Omental fat pad (tissue), 4 donors: ENCODE results near the gene EIF4E2. TPM values are rescaled to one million over a fixed set of nuclear protein-coding genes. Genes with fewer than 3 reads are reported as not detected.

Experiments used
- ATAC-seq: fragments of 150-250 bp; one replicate; pipeline ENCODE4 v1.9.1; 2016; ENCODE audit warnings: mild to moderate bottlenecking, moderate library complexity; ENCODE audit not compliant: low FRiP score
- DNase-seq: peaks from one replicate; pipeline ENCODE4 v3.0.0-alpha.2; 2019; ENCODE audit warnings: low spot score
- total RNA-seq, 4 donors: library from RNA; depleted of rRNA; stranded (reverse); fragments of >200 nt; gene quantifications; one replicate each; pipeline ENCODE4 v1.1.0, GENCODE V29; 2016
- TF ChIP-seq, protein P1 (sequence below), 3 donors: fragments of 450-650 bp; IDR thresholded peaks; one replicate each; pipeline ENCODE4 v1.5.1; 2016 to 2017; ENCODE audit warnings: antibody characterized with exemption in 3 of 3, mild to moderate bottlenecking in 3 of 3, moderate library complexity in 2 of 3

EIF4E2 gene, protein sequence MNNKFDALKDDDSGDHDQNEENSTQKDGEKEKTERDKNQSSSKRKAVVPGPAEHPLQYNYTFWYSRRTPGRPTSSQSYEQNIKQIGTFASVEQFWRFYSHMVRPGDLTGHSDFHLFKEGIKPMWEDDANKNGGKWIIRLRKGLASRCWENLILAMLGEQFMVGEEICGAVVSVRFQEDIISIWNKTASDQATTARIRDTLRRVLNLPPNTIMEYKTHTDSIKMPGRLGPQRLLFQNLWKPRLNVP
- total RNA-seq = 10 to 100 TPM; 32.2 to 45.4 (median 37.8) TPM

DNA sequence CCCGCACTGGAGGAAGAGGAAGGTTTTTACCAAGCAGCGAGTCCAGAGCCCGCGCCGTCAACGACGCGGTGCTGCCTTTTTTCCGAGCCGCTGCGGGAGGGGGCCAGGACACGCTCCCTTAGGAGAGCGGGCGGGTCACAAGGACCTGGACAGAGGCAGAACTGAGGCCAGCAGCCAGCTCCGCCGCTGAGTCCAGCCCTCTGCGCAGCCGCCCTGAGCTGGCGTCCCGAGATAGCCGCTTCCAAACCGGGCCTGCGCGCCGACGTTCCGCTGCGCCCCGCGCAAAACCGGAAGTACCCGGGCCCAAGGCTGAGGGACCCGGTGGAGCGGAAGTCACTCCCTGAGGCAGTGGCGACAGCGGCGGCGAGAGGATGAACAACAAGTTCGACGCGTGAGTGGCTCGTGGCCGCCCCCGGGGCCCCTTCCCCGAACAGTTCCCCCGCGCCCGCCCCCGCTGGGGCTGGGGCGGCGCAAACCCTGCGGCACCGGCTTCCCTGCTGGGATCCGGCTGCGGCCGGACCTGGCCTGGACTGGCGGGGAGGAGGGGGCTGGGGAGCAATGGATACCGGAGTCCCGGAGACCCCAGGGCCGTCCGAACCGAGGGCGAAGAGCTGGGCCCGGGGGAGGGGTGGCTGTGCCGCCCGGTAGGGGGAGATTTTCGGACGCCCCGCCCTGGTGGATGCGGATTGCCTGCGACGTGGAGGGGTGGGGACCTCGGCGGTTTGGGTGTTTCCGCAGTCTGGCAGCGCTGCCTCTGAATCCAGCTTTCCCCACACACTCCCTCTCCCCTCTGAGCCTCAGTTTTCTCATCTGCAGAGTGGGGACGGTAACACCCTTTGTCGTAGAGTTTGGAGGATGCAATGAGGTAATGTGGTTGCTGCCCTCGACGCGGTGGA lies at the start of gene EIF4E2, which contains the start of gene TIGD1:
Gene EIF4E2 (plus strand): TSS at position 336 of the 896 bp plus-strand sequence. CDS start 36 bp downstream, at position 372.
Gene TIGD1 (minus strand): TSS at position 204 of the 896 bp plus-strand sequence. CDS start 675 bp downstream, outside the sequence.
- ATAC-seq (peak; percentile 98), DNase-seq (peak; percentile 73)
- TF ChIP-seq, protein P1, sequence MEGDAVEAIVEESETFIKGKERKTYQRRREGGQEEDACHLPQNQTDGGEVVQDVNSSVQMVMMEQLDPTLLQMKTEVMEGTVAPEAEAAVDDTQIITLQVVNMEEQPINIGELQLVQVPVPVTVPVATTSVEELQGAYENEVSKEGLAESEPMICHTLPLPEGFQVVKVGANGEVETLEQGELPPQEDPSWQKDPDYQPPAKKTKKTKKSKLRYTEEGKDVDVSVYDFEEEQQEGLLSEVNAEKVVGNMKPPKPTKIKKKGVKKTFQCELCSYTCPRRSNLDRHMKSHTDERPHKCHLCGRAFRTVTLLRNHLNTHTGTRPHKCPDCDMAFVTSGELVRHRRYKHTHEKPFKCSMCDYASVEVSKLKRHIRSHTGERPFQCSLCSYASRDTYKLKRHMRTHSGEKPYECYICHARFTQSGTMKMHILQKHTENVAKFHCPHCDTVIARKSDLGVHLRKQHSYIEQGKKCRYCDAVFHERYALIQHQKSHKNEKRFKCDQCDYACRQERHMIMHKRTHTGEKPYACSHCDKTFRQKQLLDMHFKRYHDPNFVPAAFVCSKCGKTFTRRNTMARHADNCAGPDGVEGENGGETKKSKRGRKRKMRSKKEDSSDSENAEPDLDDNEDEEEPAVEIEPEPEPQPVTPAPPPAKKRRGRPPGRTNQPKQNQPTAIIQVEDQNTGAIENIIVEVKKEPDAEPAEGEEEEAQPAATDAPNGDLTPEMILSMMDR (IDR thresholded peaks at IDR 0.05) = peak in 1 of 3 donors; percentile 3

DNA sequence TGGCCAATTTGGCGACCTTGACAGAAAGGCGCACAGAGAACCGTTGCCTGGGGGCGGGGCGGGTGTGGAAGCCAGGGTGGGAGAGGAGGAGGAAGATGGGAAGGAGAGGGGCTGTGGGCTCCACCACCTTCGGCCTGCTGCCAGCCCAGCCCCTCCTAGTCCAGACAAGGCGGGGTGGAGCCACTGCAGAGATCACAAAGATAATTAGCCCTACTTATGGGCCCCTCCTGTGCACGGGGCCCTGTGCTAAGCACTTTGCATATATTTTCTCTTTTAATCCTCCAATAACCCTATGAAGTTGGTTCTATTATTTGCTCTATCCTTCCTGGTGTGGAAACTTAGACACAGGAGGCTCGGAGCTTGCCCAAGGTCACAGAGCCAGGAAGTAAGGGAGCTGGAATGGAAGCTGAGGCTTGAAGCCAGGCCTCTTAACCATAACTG lies 49.1 kb upstream of the EIF4E2 start:
- ATAC-seq = no peak

DNA sequence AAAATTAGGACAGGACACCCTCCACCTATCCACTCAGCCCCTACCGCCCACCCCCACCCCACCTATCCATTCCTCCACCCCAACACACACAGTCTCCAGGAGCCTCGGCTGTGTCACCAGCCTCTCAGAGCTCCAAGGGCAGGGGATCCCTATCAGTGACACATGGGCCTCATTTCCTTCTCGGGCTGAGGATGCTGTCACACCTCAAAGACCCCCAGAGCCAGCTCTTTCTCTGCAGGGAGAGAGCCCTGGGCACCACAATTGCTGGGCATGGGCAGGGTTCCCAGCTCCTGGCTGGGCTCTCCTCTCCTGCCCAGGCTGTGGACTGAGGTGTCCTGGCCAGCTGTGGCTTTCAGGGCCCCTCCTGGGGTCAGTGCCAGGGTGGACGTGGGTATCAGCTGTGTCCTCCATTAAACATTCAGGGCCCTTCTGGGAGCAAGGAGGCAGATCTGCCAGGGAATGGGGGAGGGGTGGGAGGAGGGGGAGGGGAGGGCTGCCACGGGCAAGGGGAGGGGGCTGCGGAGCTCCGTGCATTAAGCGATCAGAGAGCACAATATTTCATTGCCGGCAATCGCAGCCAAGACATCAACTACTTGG lies 48.6 kb upstream of the EIF4E2 start:
- ATAC-seq (no peak), DNase-seq (no peak)
- TF ChIP-seq, protein P1 (IDR thresholded peaks at IDR 0.05) = no peak

More for the DNA sequence above, 49.1 kb upstream of the EIF4E2 start:
- no peak for DNase-seq
- TF ChIP-seq, protein P1 (IDR thresholded peaks at IDR 0.05) = no peak

DNA sequence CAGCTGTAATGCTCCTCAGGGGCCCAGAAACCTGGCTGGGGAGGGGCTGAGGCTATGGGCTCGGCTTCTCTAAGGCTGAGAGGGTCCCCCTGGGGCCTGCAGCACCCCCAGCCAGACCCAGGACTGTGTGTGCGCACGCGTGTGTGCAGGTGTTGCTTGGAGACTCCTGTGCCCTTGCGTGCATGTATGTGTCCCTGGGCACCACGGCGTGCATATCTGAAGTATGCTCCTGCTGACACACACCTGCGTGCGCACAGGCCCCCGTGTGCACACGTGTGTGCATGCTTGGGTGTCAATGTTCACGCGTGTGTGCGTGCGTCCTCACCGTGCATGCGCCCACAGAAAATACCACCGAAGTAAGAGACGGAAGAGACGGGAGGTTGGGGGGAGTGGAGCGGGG lies 48.0 kb upstream of the EIF4E2 start:
- DNase-seq (no peak), ATAC-seq (no peak)
- TF ChIP-seq, protein P1 (IDR thresholded peaks at IDR 0.05) = no peak

DNA sequence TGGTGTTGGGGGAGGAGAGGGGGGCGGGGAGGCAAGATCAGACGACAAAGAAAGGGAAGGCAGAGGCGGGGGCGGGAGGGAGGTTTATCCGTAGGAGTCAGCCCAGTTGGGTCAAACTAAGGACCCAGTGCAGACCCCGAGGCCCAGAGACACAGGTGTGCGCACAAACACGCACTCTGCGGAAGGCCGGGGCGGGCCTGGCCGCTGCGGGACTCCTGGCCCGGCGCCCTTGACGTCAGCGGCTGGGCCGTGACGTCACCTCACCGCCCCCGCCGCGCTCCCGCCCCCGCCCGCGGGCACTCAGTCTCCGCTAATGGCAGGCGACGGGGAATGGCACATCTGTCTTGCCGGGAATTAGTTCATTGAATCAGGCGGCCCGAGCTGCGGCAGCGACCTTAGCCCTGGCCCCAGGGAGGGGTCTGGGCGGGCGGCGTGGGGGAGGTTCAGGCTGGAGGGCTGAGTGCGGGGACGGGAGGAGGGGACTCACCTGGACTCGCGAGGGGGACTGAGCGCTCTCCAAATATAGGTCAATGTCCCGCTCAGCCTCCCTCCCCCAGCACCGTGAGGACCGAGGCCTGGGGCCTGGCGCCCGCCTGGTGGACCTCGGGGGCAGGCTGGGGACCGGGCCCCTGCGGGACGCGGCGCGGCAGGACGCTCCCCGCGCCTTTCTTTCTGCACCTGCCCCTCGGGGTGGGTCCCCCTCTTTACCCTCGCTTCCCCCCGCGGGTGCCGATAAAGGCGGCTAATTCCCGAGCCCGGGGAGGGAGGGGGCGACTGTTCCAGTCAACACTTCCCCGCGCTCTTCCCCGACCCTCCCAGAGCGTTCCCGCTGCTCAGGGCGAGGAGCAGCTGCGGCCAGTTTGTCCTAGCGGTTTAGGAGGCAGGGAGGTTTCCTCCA lies 47.3 kb upstream of the EIF4E2 start:
- DNase-seq = no peak
- ATAC-seq = peak; percentile 72

More for the DNA sequence above, 47.3 kb upstream of the EIF4E2 start:
- TF ChIP-seq, protein P1 (IDR thresholded peaks at IDR 0.05) = no peak
